OCI-LY1 (cell line): ENCODE results near the gene PEF1.

ENCODE experiments used
- H2AFZ ChIP-seq: fragments of 200-600 bp; sonication (generic), shearing (Covaris generic); 2 replicates; pipeline ENCODE4 v1.6.0; 2014; ENCODE audit warnings: antibody characterized with exemption, mild to moderate bottlenecking, low read length
- H3F3A ChIP-seq: fragments of 200-600 bp; sonication (generic), shearing (Covaris generic); 2 replicates; pipeline ENCODE4 v1.6.0; 2014; ENCODE audit warnings: mild to moderate bottlenecking, antibody characterized with exemption, low read length, moderate library complexity; ENCODE audit not compliant: insufficient read depth
- H3K27ac ChIP-seq: fragments of 200-600 bp; sonication (generic); 2 replicates; pipeline ENCODE4 v1.5.1; 2014; ENCODE audit warnings: low read length, mixed run types, mild to moderate bottlenecking, low read depth; ENCODE audit not compliant: poor library complexity, severe bottlenecking
- H3K27me3 ChIP-seq: fragments of 200-600 bp; sonication (generic); 2 replicates; pipeline ENCODE4 v1.6.0; 2014; ENCODE audit warnings: antibody characterized with exemption, mild to moderate bottlenecking, low read length, moderate library complexity; ENCODE audit not compliant: insufficient read depth
- H3K36me3 ChIP-seq: fragments of 200-600 bp; sonication (generic); 2 replicates; pipeline ENCODE4 v1.6.1; 2014; ENCODE audit warnings: mild to moderate bottlenecking, antibody characterized with exemption, low read length, moderate library complexity, mixed read lengths; ENCODE audit not compliant: insufficient read depth
- H3K4me1 ChIP-seq: fragments of 200-600 bp; sonication (generic); 2 replicates; pipeline ENCODE4 v1.5.1; 2014; ENCODE audit warnings: mild to moderate bottlenecking, low read length, moderate library complexity; ENCODE audit not compliant: insufficient read depth, severe bottlenecking
- H3K4me2 ChIP-seq: fragments of 200-600 bp; sonication (generic), shearing (Covaris generic); 2 replicates; pipeline ENCODE4 v1.6.1; 2014; ENCODE audit warnings: low read length
- H3K4me3 ChIP-seq: fragments of 200-600 bp; sonication (generic); 2 replicates; pipeline ENCODE4 v1.5.1; 2014; ENCODE audit warnings: low read length, low read depth, mild to moderate bottlenecking, mixed read lengths; ENCODE audit not compliant: poor library complexity, severe bottlenecking
- H3K79me2 ChIP-seq: fragments of 200-600 bp; shearing (Covaris generic); 2 replicates; pipeline ENCODE4 v1.6.1; 2016; ENCODE audit warnings: mixed run types, low read length, mixed read lengths; ENCODE audit not compliant: insufficient read depth
- H3K9ac ChIP-seq: fragments of 200-600 bp; sonication (generic), shearing (Covaris generic); 2 replicates; pipeline ENCODE4 v1.6.1; 2014; ENCODE audit warnings: mild to moderate bottlenecking, low read length, mixed read lengths
- H3K9me2 ChIP-seq: fragments of 200-600 bp; sonication (generic), shearing (Covaris generic); 2 replicates; pipeline ENCODE4 v1.6.1; 2014; ENCODE audit warnings: low read depth, mild to moderate bottlenecking, low read length, mixed read lengths
- H3K9me3 ChIP-seq: fragments of 200-600 bp; shearing (Covaris generic); 2 replicates; pipeline ENCODE4 v1.6.1; 2014; ENCODE audit warnings: low read length, mixed read lengths
- H4K20me1 ChIP-seq: fragments of 200-600 bp; sonication (generic), shearing (Covaris generic); 2 replicates; pipeline ENCODE4 v1.6.0; 2016; ENCODE audit warnings: mild to moderate bottlenecking, low read length; ENCODE audit not compliant: insufficient read depth
- EZH2 ChIP-seq: fragments of 200-600 bp; sonication (generic), shearing (Covaris generic); IDR thresholded peaks from 2 replicates; pipeline ENCODE4 v1.8.0; 2017; ENCODE audit warnings: borderline replicate concordance, mixed run types, mild to moderate bottlenecking, antibody characterized with exemption, low read length, moderate library complexity, mixed read lengths
- TF ChIP-seq, protein P1 (sequence below): fragments of 200-600 bp; sonication (generic), shearing (Covaris generic); IDR thresholded peaks from 2 replicates; pipeline ENCODE4 v1.5.1; 2017; ENCODE audit warnings: mild to moderate bottlenecking, antibody characterized with exemption, low read length, moderate library complexity, mixed read lengths

The PEF1 gene

DNA sequence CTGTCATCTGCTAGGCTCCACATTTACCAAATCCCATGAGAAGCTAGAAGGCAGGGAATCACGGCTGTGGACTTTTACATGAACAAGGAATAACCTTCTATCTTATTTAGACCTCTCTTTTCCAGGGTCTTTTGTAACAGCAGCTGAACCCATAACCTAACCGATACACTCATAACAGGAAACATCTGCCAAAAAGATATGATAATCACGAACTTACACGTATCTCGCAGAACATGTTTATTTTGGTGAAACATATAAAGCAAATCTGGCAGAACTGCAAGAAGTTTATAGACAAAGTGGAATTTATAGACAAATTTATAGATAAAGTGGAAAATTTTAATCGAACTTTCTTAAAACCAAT is 48.0 kb downstream of the PEF1 start:
- H3K4me2 ChIP-seq, result no peak overlapping the region
- no peaks in the 10 kb centered on the region for H4K20me1 ChIP-seq
- H3K9me3 ChIP-seq, result no peaks in the 10 kb centered on the region
- H3F3A ChIP-seq, result no peaks in the 10 kb centered on the region
- H3K4me1 ChIP-seq, result no peaks in the 10 kb centered on the region
- H3K9ac ChIP-seq, result no peak overlapping the region
- H3K27me3 ChIP-seq, result no peaks in the 10 kb centered on the region; the same call in 1 of the 2 replicates
- no peak overlapping the region for H3K27ac ChIP-seq
- no peak overlapping the region for H3K4me3 ChIP-seq
- TF ChIP-seq EZH2, result no peak
- TF ChIP-seq, protein P1, sequence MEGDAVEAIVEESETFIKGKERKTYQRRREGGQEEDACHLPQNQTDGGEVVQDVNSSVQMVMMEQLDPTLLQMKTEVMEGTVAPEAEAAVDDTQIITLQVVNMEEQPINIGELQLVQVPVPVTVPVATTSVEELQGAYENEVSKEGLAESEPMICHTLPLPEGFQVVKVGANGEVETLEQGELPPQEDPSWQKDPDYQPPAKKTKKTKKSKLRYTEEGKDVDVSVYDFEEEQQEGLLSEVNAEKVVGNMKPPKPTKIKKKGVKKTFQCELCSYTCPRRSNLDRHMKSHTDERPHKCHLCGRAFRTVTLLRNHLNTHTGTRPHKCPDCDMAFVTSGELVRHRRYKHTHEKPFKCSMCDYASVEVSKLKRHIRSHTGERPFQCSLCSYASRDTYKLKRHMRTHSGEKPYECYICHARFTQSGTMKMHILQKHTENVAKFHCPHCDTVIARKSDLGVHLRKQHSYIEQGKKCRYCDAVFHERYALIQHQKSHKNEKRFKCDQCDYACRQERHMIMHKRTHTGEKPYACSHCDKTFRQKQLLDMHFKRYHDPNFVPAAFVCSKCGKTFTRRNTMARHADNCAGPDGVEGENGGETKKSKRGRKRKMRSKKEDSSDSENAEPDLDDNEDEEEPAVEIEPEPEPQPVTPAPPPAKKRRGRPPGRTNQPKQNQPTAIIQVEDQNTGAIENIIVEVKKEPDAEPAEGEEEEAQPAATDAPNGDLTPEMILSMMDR, result no peak
- H3K9me2 ChIP-seq, result no peaks in the 10 kb centered on the region
- H3K36me3 ChIP-seq, result no peaks in the 10 kb centered on the region
- no peak overlapping the region for H2AFZ ChIP-seq
- no peaks in the 10 kb centered on the region for H3K79me2 ChIP-seq

DNA sequence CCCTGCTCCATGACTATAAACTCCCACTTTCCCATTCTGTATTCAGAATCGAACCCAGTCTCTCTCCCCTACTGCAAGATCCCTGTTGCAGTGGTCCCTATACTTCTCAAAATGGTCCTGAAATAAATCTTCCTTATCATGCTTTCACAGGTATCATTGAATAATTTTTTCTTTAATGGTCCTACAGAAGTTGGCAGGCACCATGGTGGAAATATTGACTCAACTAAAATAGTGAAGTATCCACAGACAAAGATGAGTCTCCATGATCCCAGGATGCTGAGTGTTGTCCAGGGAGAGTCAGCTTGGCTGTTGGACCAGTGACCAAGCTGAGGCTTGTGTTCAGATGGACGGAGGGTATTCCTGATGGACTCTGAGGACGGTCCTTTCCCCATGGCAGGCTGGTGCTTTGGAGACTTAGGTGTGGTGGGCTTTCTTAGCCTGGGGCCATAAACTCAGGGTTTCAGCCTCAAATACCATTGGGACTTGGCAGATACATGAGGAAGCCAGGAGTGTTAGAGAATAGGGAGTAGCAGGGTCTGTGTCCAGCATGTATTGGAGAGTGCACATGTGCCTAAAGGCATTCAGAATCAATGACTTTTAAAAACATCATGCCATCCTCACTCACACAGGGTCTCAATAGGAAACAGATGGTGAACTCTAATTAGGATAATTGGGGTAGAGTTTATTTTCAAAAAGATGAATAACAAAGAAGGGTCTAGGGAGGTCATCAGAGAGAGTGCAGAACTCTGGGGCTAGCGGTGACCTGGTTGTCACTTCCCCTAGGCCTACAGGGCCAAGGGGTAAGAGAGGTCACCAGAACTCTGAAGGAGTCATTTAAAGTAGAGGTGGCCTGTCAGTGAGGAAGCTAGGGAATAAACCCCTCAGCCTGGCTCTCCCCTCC is 48.6 kb downstream of the PEF1 start:
- TF ChIP-seq EZH2, result no peak
- TF ChIP-seq, protein P1, result no peak
- Histone ChIP-seq H3F3A (no peaks in the 10 kb centered on the region), H3K27ac (no peak overlapping the region), H3K9me2 (no peaks in the 10 kb centered on the region), H3K4me1 (no peaks in the 10 kb centered on the region), H3K79me2 (no peaks in the 10 kb centered on the region), H3K4me2 (no peak overlapping the region), H3K36me3 (no peaks in the 10 kb centered on the region), H3K4me3 (no peak overlapping the region), H3K9me3 (no peaks in the 10 kb centered on the region), H3K27me3 (no peaks in the 10 kb centered on the region), H4K20me1 (no peaks in the 10 kb centered on the region), H3K9ac (no peak overlapping the region), H2AFZ (no peak overlapping the region)

DNA sequence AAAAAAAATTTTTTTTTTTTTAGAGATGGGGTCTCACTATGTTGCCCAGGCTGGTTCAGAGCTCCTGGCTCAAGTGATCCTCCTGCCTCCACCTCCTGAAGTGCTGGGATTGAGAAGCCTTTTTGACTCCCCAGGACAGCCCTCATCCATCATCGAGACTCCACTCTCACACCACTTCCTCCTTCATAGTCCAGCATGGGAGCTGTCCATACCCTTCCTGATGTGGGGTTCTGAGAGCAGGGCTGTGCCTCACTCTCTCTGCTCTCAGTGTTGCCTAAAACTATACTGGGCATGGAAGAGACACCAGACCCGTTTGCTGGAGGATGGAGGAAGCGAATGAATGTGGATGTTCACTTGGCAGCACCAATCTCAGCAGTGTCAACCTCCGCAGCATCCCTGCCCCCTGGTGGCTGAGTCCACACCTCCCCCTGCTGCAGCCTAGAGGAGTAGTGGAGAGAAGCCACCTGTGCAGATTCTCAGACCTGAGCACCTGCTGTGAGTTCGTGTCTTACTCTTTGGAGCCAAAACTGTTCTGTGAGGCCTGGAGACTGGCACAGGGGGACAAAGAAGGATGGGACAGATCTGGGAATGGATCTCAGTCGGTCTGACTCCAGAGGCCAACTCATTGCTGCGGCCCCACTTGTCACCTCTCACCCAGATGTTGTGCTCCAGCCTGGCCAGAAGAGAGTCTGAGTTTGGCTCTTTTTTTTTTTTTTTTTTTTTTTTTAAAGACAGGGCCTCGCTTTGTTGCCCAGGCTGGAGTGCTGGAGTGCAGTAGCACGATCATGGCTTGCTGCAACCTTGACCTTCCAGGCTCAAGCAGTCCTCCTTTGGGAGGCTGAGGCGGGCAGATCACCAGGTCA is 50.7 kb downstream of the PEF1 start:
- Histone ChIP-seq H3K9me3 (no peaks in the 10 kb centered on the region), H3K27me3 (peaks cover 4% of the 10 kb centered on the region; the same call in 1 of the 2 replicates), H3K36me3 (no peaks in the 10 kb centered on the region), H3K4me2 (no peak overlapping the region), H3K4me3 (no peak overlapping the region), H3K79me2 (no peaks in the 10 kb centered on the region), H3K27ac (no peak overlapping the region), H3K9ac (no peak overlapping the region), H3K4me1 (no peaks in the 10 kb centered on the region), H2AFZ (no peak overlapping the region), H3K9me2 (no peaks in the 10 kb centered on the region), H3F3A (no peaks in the 10 kb centered on the region), H4K20me1 (no peaks in the 10 kb centered on the region)
- TF ChIP-seq EZH2, result no peak
- TF ChIP-seq, protein P1, result peak; percentile 96
